T-helper 17 cell (primary cell): ENCODE data around the gene MYO3A. TPM values are rescaled to one million over a fixed set of nuclear protein-coding genes. Genes with fewer than 3 reads are reported as not detected.

Experiments used
- ATAC-seq: fragments of 150-1000 bp; cut with Tn5 transposase; 2 replicates; pipeline ENCODE4 v1.10.0; 2021; ENCODE audit warnings: mild to moderate bottlenecking, moderate library complexity
- DNase-seq, 3 donors: peaks; one replicate each; pipeline versions ENCODE4 v3.0.0 to v3.0.0-alpha.2; 2020 to 2021
- H3K9me3 ChIP-seq: one replicate; pipeline ENCODE4 v1.7.0; 2013; ENCODE audit warnings: low read length, mild to moderate bottlenecking; ENCODE audit not compliant: control insufficient read depth, poor library complexity, severe bottlenecking
- H3K27ac Mint-ChIP-seq: one replicate; pipeline ENCODE4 v1.8.0; 2022; ENCODE audit warnings: mild to moderate bottlenecking, moderate library complexity, mixed read lengths
- H3K27me3 Mint-ChIP-seq: one replicate; pipeline ENCODE4 v1.8.0; 2022; ENCODE audit warnings: mixed read lengths
- H3K36me3 Mint-ChIP-seq: one replicate; pipeline ENCODE4 v1.8.0; 2022; ENCODE audit warnings: low read depth, mixed read lengths
- H3K4me1 Mint-ChIP-seq: one replicate; pipeline ENCODE4 v1.8.0; 2022; ENCODE audit warnings: mild to moderate bottlenecking, mixed read lengths
- H3K4me3 Mint-ChIP-seq: one replicate; pipeline ENCODE4 v1.8.0; 2022; ENCODE audit warnings: mild to moderate bottlenecking, moderate library complexity, mixed read lengths
- total RNA-seq, 4 donors: library from RNA in 2 of 4; stranded (reverse) in 2 of 4; gene quantifications; one replicate each; pipeline ENCODE4 v1.2.3 and lab custom pipeline; 2022 to 2026

MYO3A gene
- total RNA-seq, 2 donors from 2014 or later, result not detected

- Mint-ChIP-seq H3K4me1 (peaks cover 2% of the 10 kb centered on the region), H3K36me3 (peaks cover 8% of the 10 kb centered on the region), H3K27me3 (peaks cover 41% of the 10 kb centered on the region), H3K4me3 (no peak overlapping the region), H3K27ac (no peak overlapping the region)
- ATAC-seq (no peak), DNase-seq (no peak)
- H3K9me3 ChIP-seq, result no peaks in the 10 kb centered on the region
These were observed 235.4 kb downstream of the MYO3A start for GRCh38 chr10:26169466-26169865.

- H3K9me3 ChIP-seq, result no peaks in the 10 kb centered on the region
- H3K36me3 Mint-ChIP-seq, result peaks cover 8% of the 10 kb centered on the region
- DNase-seq (no peak), ATAC-seq (no peak)
- peaks cover 58% of the 10 kb centered on the region for H3K27me3 Mint-ChIP-seq
- H3K4me3 Mint-ChIP-seq, result no peak overlapping the region
- H3K27ac Mint-ChIP-seq, result no peak overlapping the region
- peaks cover 2% of the 10 kb centered on the region for H3K4me1 Mint-ChIP-seq
These were observed 238.1 kb downstream of the MYO3A start for GRCh38 chr10:26172131-26172530.

GRCh38 chr10:26173837-26174236 lies 239.8 kb downstream of the MYO3A start:
- H3K36me3 Mint-ChIP-seq, result peaks cover 8% of the 10 kb centered on the region
- no peaks in the 10 kb centered on the region for H3K9me3 ChIP-seq
- H3K27ac Mint-ChIP-seq, result no peak overlapping the region
- H3K27me3 Mint-ChIP-seq, result peaks cover 62% of the 10 kb centered on the region
- no peak overlapping the region for H3K4me3 Mint-ChIP-seq
- peaks cover 2% of the 10 kb centered on the region for H3K4me1 Mint-ChIP-seq
- ATAC-seq, result no peak
- no peak for DNase-seq

GRCh38 chr10:26177341-26177740 lies 243.3 kb downstream of the MYO3A start:
- no peaks in the 10 kb centered on the region for H3K9me3 ChIP-seq
- ATAC-seq, result no peak
- Mint-ChIP-seq H3K4me3 (no peak overlapping the region), H3K27me3 (peaks cover 42% of the 10 kb centered on the region), H3K4me1 (no peaks in the 10 kb centered on the region), H3K36me3 (peaks cover 4% of the 10 kb centered on the region), H3K27ac (no peak overlapping the region)
- no peak for DNase-seq

GRCh38 chr10:26194275-26194674 lies 260.2 kb downstream of the MYO3A start:
- H3K36me3 Mint-ChIP-seq, result no peaks in the 10 kb centered on the region
- H3K4me1 Mint-ChIP-seq, result no peaks in the 10 kb centered on the region
- no peak for DNase-seq
- no peak overlapping the region for H3K4me3 Mint-ChIP-seq
- H3K27ac Mint-ChIP-seq, result no peak overlapping the region
- no peaks in the 10 kb centered on the region for H3K27me3 Mint-ChIP-seq
- no peaks in the 10 kb centered on the region for H3K9me3 ChIP-seq
- no peak for ATAC-seq

- Mint-ChIP-seq H3K27ac (no peak overlapping the region), H3K36me3 (no peaks in the 10 kb centered on the region), H3K27me3 (peaks cover 3% of the 10 kb centered on the region), H3K4me3 (no peak overlapping the region), H3K4me1 (no peaks in the 10 kb centered on the region)
- H3K9me3 ChIP-seq, result no peaks in the 10 kb centered on the region
- DNase-seq (no peak), ATAC-seq (no peak)
These were observed 263.2 kb downstream of the MYO3A start for GRCh38 chr10:26197248-26197647.

- DNase-seq, result no peak
- no peak for ATAC-seq
- no peaks in the 10 kb centered on the region for H3K36me3 Mint-ChIP-seq
- H3K4me3 Mint-ChIP-seq, result no peak overlapping the region
- H3K9me3 ChIP-seq, result no peaks in the 10 kb centered on the region
- no peak overlapping the region for H3K27ac Mint-ChIP-seq
- peaks cover 4% of the 10 kb centered on the region for H3K27me3 Mint-ChIP-seq
- no peaks in the 10 kb centered on the region for H3K4me1 Mint-ChIP-seq
These were observed 264.1 kb downstream of the MYO3A start for GRCh38 chr10:26198119-26198518.

GRCh38 chr10:26199841-26200240 lies 265.8 kb downstream of the MYO3A start:
- Mint-ChIP-seq H3K27me3 (peaks cover 14% of the 10 kb centered on the region), H3K4me3 (no peak overlapping the region), H3K27ac (no peak overlapping the region), H3K36me3 (no peaks in the 10 kb centered on the region), H3K4me1 (no peaks in the 10 kb centered on the region)
- no peak for ATAC-seq
- H3K9me3 ChIP-seq, result no peaks in the 10 kb centered on the region
- DNase-seq, result no peak

GRCh38 chr10:26205223-26205622 lies 271.2 kb downstream of the MYO3A start:
- H3K4me1 Mint-ChIP-seq, result no peaks in the 10 kb centered on the region
- peaks cover 14% of the 10 kb centered on the region for H3K27me3 Mint-ChIP-seq
- no peaks in the 10 kb centered on the region for H3K36me3 Mint-ChIP-seq
- no peak for ATAC-seq
- H3K9me3 ChIP-seq, result peaks cover 3% of the 10 kb centered on the region
- no peak overlapping the region for H3K4me3 Mint-ChIP-seq
- DNase-seq, result no peak
- no peak overlapping the region for H3K27ac Mint-ChIP-seq

GRCh38 chr10:26211781-26212444 lies 277.9 kb downstream of the MYO3A start:
- H3K36me3 Mint-ChIP-seq, result peaks cover 7% of the 10 kb centered on the region
- ATAC-seq (no peak), DNase-seq (no peak)
- peaks cover 6% of the 10 kb centered on the region for H3K4me1 Mint-ChIP-seq
- peaks cover 47% of the 10 kb centered on the region for H3K27me3 Mint-ChIP-seq
- no peak overlapping the region for H3K27ac Mint-ChIP-seq
- peaks cover 3% of the 10 kb centered on the region for H3K9me3 ChIP-seq
- no peak overlapping the region for H3K4me3 Mint-ChIP-seq

GRCh38 chr10:26212511-26212910 lies 278.5 kb downstream of the MYO3A start:
- Mint-ChIP-seq H3K27me3 (peaks cover 53% of the 10 kb centered on the region), H3K36me3 (peaks cover 8% of the 10 kb centered on the region), H3K27ac (no peak overlapping the region), H3K4me1 (peaks cover 9% of the 10 kb centered on the region), H3K4me3 (no peak overlapping the region)
- peaks cover 3% of the 10 kb centered on the region for H3K9me3 ChIP-seq
- no peak for ATAC-seq
- DNase-seq, result no peak

GRCh38 chr10:26213157-26213800 lies 279.2 kb downstream of the MYO3A start:
- no peak overlapping the region for H3K27ac Mint-ChIP-seq
- no peaks in the 10 kb centered on the region for H3K9me3 ChIP-seq
- peaks cover 9% of the 10 kb centered on the region for H3K4me1 Mint-ChIP-seq
- peaks cover 8% of the 10 kb centered on the region for H3K36me3 Mint-ChIP-seq
- ATAC-seq (no peak), DNase-seq (no peak)
- H3K27me3 Mint-ChIP-seq, result peaks cover 55% of the 10 kb centered on the region
- no peak overlapping the region for H3K4me3 Mint-ChIP-seq

- DNase-seq (no peak), ATAC-seq (no peak)
- no peak overlapping the region for H3K27ac Mint-ChIP-seq
- no peaks in the 10 kb centered on the region for H3K9me3 ChIP-seq
- H3K4me1 Mint-ChIP-seq, result peaks cover 9% of the 10 kb centered on the region
- no peak overlapping the region for H3K4me3 Mint-ChIP-seq
- H3K27me3 Mint-ChIP-seq, result peaks cover 62% of the 10 kb centered on the region
- H3K36me3 Mint-ChIP-seq, result peaks cover 8% of the 10 kb centered on the region
These were observed 280.0 kb downstream of the MYO3A start for GRCh38 chr10:26214004-26214403.
